Fibroblast of lung (primary cell): ENCODE data around the gene PRMT6. TPM values are rescaled to one million over a fixed set of nuclear protein-coding genes. Genes with fewer than 3 reads are reported as not detected.

Experiments used
- DNase-seq, 2 donors: peaks; one replicate each; pipeline versions ENCODE4 v3.0.0 to v3.0.0-alpha.2; 2010; ENCODE audit warnings: low read depth in 2 of 2
- H2AFZ ChIP-seq: 2 replicates; pipeline ENCODE4 v1.5.1; 2012; ENCODE audit warnings: low read length, control low read depth, inconsistent platforms
- H3K27ac ChIP-seq: 2 replicates; pipeline ENCODE4 v1.5.1; 2011; ENCODE audit warnings: low read length, control low read depth; ENCODE audit not compliant: insufficient read depth
- H3K27me3 ChIP-seq: 2 replicates; pipeline ENCODE4 v1.5.1; 2011; ENCODE audit warnings: mild to moderate bottlenecking, low read length; ENCODE audit not compliant: control insufficient read depth, insufficient read depth
- H3K36me3 ChIP-seq: 2 replicates; pipeline ENCODE4 v1.5.1; 2011; ENCODE audit warnings: low read length; ENCODE audit not compliant: control insufficient read depth, insufficient read depth
- H3K4me1 ChIP-seq: 2 replicates; pipeline ENCODE4 v1.5.1; 2011; ENCODE audit warnings: low read length; ENCODE audit not compliant: control insufficient read depth, insufficient read depth; ENCODE audit errors: extremely low read depth
- H3K4me2 ChIP-seq: 2 replicates; pipeline ENCODE4 v1.5.1; 2011; ENCODE audit warnings: low read length, control low read depth; ENCODE audit not compliant: insufficient read depth; ENCODE audit errors: extremely low read depth
- H3K4me3 ChIP-seq, 4 experiments: fragments of 200-600 bp in 1 of 4; sonication (generic) in 1 of 4; replicated peaks in 1 of 4; 2 replicates each; pipeline ENCODE4 v1.5.1; 2011 to 2016; ENCODE audit warnings: low read length in 4 of 4, low read depth in 3 of 4, mild to moderate bottlenecking in 3 of 4, control low read depth in 2 of 4, inconsistent platforms in 1 of 4, mixed read lengths in 1 of 4; ENCODE audit not compliant: insufficient read depth in 1 of 4; ENCODE audit errors: control extremely low read depth in 1 of 4
- H3K79me2 ChIP-seq: 2 replicates; pipeline ENCODE4 v1.5.1; 2012; ENCODE audit warnings: mild to moderate bottlenecking, low read length, inconsistent platforms; ENCODE audit not compliant: control insufficient read depth, insufficient read depth
- H3K9ac ChIP-seq: 2 replicates; pipeline ENCODE4 v1.5.1; 2011; ENCODE audit warnings: mild to moderate bottlenecking, low read length, control low read depth; ENCODE audit not compliant: insufficient read depth
- H3K9me3 ChIP-seq: 2 replicates; pipeline ENCODE4 v1.5.1; 2012; ENCODE audit warnings: low read depth, low read length; ENCODE audit not compliant: control insufficient read depth, insufficient read depth
- H4K20me1 ChIP-seq: 2 replicates; pipeline ENCODE4 v1.5.1; 2011; ENCODE audit warnings: low read length; ENCODE audit not compliant: control insufficient read depth, insufficient read depth; ENCODE audit errors: extremely low read depth
- CTCF ChIP-seq, 2 donors: IDR thresholded peaks in 1 of 2; conservative IDR thresholded peaks in 1 of 2; 1 replicate in 1 of 2; 2 replicates in 1 of 2; pipeline ENCODE4 v1.5.1; 2011 to 2012; ENCODE audit warnings: low read length in 2 of 2, control low read depth in 1 of 2, inconsistent platforms in 1 of 2, low read depth in 1 of 2, mild to moderate bottlenecking in 1 of 2
- EZH2 ChIP-seq: IDR thresholded peaks from 2 replicates; pipeline ENCODE4 v1.5.1; 2012; ENCODE audit warnings: low read length, control low read depth, mild to moderate bottlenecking; ENCODE audit errors: missing control alignments
- polyA plus RNA-seq, 2 donors: library from polyadenylated mRNA; depleted of rRNA in 1 of 2; stranded (reverse) in 1 of 2; unstranded in 1 of 2; fragments of >200 nt; gene quantifications; 2 replicates each; pipeline ENCODE4 v1.2.1, GENCODE V29; 2011 to 2012; ENCODE audit warnings: missing spikeins in 1 of 2
- total RNA-seq: library from RNA; depleted of rRNA; stranded (reverse); fragments of >200 nt; gene quantifications from 2 replicates; pipeline ENCODE4 v1.2.1, GENCODE V29; 2014

The PRMT6 gene
- total and polyA plus RNA-seq, 2 donors (not counting 1 experiment from before 2014, with no cell fraction given), result 10.6 to 11.1 TPM

DNA sequence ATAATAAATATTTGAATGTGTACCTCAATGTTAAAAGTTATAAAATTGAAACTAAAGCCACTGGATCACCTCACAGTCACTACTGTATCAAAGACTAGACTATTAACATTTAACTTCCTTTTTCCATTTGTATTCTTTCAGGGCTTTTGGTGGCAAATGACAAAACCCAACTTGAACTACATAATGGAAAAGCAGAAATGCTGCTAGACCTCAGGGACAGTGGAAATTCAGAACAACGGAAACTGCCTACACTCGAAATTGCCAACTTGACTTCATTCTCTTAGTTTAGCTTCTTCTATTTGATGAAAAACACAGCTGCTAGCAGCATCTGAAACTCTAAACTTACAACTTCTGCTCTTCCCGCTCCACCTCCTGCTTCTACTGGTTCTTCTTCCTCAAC, 49.4 kb downstream of the PRMT6 start:
- TF ChIP-seq CTCF (conservative IDR thresholded peaks at IDR 0.05 in 1 of 2, IDR thresholded peaks at IDR 0.05 in 1 of 2; ENCODE audit: low read depth in 1 of 2, low read length in 2 of 2) (no peak), EZH2 (no peak)
- no peak overlapping the region for H2AFZ ChIP-seq
- no peaks in the 10 kb centered on the region for H3K79me2 ChIP-seq
- no peak overlapping the region for H3K27ac ChIP-seq
- no peaks in the 10 kb centered on the region for H3K36me3 ChIP-seq
- no peak for DNase-seq
- H3K9ac ChIP-seq, result no peak overlapping the region
- H4K20me1 ChIP-seq, result no peaks in the 10 kb centered on the region
- no peaks in the 10 kb centered on the region for H3K27me3 ChIP-seq
- no peaks in the 10 kb centered on the region for H3K4me1 ChIP-seq
- H3K9me3 ChIP-seq, result no peaks in the 10 kb centered on the region
- no peak overlapping the region for H3K4me2 ChIP-seq
- H3K4me3 ChIP-seq, result no peak overlapping the region

Other genes starting within 250 kb of the PRMT6 start
- gene NTNG1, start 84.4 kb downstream of the PRMT6 start, total RNA-seq, result 4.4 and 8.6 TPM in 2 replicates
- 0.82 and 12.5 TPM in 2 replicates for gene NTNG1, start 84.4 kb downstream of the PRMT6 start, polyA plus RNA-seq